GM19455 (cell line): ENCODE data around the gene GALNT14.
"Not testable (repeated sequence)": the region's sequence is repeated elsewhere in the genome, so short reads cannot be mapped to it uniquely, and the experiment has no call there.

Experiments used
- ATAC-seq: cut with Tn5 transposase; IDR thresholded peaks from one replicate; pipeline ENCODE4 v1.9.1; 2021; ENCODE audit not compliant: unreplicated experiment

Gene GALNT14

DNA sequence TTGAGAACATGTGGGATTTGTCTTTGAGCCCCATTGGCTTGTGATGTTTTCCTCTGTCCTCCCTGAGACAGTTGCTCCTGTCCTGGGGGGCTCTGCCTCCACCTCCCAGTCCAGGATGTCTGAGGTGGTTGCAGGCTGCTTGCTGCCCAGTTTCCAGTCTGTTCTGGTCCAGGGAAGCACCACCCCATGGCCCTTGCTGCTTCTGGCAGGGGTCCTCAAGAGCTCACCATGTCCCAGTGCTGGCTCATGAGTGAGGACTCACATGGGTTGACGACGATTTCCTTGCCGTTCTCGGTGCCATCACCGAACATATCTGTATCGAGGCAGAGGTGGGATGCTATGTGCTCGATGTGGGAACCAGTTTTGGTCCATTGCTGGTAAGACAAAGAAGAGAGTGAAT is 227.6 kb downstream of the GALNT14 start:
- ATAC-seq, result no peak

DNA sequence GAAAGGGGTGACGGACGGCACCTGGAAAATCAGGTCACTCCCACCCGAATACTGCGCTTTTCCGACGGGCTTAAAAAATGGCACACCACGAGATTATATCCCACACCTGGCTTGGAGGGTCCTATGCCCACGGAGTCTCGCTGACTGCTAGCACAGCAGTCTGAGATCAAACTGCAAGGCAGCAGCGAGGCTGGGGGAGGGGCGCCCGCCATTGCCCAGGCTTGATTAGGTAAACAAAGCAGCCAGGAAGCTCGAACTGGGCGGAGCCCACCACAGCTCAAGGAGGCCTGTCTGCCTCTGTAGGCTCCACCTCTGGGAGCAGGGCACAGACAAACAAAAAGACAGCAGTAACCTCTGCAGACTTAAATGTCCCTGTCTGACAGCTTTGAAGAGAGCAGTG is 233.8 kb downstream of the GALNT14 start:
- ATAC-seq, result not testable (repeated sequence)

DNA sequence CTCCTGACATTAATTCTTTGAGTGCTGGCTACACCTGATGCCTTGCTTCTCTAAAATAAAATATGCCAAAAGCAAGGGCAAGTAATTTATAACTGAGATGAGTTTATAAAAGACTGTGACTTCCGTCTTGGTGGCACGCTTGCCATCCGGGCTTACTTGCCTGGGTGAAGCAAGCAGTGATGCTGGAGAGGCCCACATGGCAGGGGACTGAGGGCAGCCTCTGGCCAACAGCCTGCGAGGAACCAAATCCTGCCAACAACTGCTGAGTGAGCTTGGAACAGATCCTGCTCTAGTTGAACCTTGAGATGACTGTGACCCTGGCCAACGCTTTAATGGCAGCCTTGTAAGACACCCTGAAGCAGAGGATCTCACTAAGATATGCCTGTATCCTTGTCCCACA is 234.9 kb downstream of the GALNT14 start:
- ATAC-seq, result no peak

DNA sequence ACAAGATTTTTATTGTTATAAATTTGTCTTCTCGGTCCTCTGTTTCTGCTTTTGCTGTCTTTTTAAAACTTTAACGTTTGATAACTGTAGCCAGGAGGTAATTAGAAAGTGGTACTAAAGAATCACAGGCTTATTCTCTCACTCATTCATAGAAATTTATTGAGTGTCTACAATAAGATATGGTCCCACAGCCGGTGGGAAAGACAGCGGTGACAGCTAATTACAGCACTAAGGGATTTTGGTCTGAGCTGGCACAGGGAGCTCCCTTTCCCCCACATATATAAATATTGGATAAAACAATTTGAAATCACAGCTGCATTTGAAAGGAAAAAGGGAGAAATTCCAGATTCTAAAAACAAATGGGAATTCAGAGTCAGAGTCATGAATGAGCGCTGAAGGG is 237.9 kb downstream of the GALNT14 start:
- ATAC-seq, result no peak

DNA sequence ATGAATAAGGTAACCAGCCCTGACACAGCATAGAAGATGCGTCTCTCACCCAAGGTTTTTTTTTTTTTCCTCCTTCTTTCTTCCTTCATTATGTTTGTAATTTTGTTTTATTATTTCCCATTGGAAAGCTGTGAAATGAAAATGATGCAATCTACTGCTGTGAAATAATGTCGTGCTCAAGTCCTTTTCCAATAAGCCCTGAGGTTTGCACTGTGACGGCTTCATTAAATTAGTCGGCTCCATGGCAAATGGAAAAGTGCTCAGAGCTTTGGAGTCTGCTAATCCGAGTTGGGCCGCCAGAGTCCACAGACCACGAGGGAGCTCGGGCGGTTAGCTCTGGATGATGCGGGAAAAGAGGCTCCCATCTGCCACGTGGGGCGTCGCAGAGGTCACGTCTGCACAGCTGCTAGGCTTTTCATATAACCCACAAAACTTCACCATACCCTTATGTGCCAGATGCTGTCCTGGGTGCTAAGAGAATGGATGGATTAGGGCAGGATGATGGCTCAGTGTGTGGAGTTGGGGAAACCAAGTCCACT is 238.7 kb downstream of the GALNT14 start:
- no peak for ATAC-seq

DNA sequence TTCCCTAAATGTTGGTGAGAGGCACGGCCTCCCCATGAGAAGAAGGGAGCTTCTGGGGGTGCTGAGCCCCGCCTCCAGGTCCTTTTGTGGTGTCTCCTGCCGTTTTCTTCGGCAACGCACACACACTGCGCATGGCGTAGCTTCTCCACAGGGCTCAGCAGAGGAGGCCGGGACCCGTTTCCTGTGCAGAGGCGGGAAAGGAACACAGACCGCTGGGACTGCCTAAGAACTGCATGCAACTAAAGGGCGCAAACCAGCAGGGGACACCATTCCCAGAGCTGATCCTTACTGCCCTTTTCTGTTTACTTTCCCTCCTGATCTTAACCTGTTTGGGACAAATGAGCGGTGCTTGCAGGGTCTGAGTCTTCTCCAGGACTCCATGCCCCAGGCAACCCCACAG is 240.7 kb downstream of the GALNT14 start:
- ATAC-seq, result no peak

DNA sequence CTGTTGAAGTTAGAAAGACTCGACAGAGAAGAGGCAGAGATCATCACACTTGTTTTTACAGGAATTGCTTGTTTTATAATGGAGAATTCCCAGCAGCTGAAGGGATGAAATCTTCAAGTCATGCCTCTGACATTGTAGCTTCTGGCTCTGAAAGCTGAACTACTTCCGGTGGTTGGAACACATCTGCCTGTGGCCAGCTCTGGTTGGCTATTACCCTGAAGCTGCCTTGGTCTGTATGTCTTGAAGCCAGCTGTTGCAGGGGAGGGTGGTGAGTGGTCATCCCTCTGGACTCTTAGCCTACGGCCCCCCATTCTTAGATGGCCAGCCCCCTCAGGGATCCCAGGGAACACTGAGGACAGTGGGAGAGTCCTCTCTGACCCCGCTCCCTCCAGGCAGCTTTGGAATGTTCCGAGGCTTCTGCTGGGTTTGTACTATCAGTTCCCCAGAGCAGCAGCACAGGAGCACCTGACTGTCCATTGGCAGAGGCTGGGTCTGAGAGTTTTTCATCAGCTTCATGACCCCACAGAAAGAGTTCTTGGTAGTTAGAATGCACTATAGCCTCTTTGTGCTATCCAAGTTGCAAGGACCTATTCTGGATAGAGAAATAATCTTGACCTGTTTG is 243.6 kb downstream of the GALNT14 start:
- ATAC-seq, result no peak

DNA sequence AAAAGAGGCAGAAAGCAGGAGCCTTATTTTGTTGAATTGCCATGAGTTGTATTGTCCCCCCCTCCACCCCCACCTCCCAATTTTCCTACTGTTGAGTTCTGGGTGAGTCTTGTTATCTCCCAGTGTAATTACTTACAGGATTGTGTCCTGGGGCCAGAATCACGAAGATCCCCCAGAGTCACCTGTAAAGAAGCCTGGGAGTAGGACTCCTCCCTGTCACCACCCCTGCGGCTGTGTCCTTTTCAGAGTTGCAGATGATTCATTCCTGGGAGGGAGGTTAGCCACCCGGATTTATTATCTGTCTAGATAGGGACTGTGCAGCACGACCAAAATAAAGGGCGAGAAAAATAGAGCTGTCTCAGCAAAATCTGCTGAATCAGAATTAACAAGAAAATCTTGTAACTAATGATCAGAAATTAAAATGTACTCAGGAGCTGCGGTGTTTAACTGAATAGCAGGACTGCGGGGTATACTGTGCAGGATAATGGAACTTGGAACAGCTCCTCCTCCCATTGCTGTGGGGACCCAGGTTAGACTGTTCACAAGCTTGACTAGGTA is 249.3 kb downstream of the GALNT14 start:
- no peak for ATAC-seq

DNA sequence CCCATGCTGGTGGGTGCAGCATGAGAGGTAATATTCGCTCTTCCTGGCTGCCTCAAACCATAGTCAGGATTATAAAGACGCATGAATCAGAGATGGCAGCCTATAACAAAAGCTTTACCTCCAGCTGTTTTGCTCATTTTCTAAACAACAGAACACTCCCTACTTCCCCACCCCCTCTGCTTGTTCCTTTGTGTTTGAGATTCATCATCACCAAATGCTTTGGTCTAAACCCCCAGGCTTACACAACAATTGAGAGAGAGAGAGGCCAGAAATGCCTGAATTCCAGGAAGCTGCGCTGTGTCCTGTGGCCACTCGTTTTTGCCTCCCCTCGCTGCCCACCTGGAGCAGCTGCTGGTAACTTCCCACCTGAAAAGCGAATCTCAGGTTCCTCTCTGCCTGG is 252.2 kb downstream of the GALNT14 start:
- no peak for ATAC-seq

DNA sequence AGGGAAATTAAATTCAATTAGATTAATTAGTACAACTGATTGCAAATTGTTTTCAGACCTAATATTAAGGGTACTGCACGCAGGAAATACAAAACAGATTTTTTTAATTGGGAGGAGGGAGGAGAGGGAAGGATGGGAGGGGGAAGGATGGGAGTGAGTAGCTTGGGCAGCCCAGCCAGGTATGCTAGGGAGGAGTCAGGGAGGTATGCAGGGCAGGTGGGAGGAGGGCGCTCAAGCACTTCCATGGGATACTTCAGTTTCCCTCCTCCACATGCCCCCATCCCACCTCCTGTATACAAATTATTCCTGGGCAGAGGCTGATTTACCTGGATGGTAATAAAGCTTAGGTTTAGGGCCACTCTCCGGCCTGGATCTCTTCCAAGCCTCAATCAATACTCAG is 254.4 kb downstream of the GALNT14 start:
- ATAC-seq, result no peak

DNA sequence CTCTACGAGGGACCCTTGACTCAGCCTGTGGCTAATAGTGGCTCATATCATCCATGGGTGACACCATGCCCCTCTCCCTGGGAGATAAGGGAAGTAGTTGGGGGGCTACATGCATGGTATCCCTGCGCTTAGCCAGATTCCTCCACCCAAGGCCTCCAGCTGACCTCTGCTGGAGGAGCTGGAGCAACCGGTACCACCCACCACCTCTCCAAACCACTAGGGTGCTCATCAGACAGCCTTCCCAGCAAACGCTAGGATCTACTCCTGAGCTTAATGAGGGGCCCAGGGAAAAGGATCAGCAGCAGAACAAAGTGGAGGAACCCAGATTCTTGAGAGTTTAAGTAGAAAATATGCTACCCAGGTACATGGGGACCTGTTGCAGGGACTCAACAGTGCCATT is 255.1 kb downstream of the GALNT14 start:
- ATAC-seq, result no peak

DNA sequence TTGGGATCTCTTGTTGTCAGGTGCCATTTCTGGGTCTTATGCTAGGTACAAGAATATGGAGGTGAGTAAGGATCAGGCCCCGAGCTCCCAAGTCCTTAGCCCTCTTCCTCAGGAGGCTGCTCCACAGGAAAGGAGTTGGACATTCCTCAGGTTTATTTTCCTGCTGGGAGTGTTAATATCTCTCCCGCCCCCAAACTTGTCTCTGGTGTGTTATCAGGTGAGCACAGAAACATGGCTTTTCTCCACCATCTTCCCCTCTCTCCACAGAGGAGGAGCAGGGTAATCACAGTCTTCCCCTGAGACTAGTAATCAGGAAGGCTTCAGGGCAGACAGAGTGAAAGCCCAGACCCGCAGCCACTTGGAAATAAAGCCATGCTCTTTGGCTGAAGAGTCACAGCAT is 257.7 kb downstream of the GALNT14 start:
- ATAC-seq, result no peak

DNA sequence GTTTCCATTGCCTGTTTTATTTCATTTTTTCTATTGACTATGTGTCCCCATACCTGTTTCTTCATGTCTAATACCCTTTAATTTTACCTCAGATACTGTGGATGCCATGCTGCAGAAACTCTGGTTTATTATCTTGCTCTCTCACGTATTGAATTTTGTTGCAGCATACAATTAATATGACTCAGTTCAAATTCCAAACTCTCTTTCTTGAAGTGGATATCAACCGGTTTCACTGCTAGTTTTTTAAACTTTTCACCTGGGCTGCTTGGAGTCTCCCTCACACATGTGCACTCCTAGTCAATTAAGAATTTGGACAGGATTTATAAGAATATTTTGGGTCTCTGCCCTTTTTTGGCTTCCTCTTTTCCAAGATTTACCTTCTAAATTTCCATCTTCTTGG is 260.4 kb downstream of the GALNT14 start:
- ATAC-seq, result no peak

DNA sequence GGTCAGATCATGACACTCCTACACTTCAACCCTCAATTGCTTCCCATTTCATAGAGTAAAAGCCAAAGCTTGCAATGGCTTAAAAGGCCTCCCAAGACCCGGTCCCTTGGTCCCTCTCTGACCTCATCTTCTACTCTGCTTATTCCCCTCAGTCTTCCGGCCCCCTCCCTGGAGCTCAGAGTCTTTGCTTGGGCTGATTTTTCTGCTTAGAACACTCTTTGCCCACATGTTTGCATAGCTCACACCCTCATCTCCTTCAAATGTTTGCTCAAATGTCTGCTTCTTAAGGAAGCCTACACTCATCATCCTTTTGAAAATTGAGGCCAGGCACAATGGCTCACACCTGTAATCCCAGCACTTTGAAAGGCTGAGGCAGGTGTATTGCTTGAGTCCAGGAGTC is 265.4 kb downstream of the GALNT14 start:
- ATAC-seq, result no peak

DNA sequence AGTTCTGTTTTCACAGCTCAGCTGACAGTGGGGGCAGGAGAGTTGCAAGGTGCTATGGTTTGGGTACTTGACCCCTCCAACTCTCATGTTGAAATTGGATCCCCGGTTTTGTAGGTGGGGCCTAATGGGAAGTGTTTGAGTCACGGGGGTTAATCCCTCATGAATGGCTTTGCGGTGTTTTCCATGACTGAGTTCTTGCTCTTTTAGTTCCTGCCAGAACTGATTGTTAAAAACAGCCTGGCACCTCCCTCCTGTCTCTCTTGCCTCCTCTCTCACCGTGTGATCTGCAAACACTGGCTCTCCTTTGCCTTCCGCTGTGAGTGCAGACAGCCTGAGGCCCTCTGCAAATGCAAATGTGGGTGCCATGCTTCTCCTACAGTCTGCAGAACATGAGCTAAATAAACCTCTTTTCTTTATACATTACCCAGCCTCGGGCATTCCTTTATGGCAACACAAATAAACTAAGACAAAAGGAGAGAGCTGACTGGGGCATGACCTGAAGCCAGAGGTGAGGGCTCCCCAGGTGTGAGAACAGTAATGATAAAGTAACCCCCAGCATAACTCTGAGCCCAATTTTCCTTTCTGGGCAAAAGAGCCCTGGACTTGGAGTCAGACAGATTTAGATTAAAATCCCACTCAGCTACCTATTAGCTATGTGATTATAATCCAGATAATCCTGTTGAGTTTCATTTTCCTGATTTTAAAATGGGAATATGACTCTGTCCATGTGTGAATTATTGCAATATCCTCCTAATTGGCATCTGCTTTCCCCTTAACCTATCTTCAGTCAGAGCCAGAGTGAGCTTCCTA is 266.1 kb downstream of the GALNT14 start:
- no peak for ATAC-seq

DNA sequence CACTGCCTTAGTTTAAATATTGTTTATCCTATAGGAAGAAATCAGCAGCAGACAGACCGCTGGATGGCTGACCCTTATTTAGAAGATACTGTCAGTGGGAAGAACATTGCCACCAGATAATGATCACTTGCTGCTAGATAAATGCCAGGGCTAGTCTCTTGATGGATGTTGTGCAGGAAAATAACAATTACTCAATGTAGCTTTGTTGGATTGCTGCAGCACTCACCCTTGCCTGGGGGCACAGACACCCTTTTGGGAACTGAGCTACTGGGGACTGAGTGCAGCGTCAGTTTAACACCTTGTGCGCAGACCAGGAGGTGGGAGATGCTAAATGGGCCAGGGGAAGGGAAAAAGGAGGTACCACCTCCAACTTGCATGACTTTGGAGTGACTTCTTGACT is 266.8 kb downstream of the GALNT14 start:
- no peak for ATAC-seq

DNA sequence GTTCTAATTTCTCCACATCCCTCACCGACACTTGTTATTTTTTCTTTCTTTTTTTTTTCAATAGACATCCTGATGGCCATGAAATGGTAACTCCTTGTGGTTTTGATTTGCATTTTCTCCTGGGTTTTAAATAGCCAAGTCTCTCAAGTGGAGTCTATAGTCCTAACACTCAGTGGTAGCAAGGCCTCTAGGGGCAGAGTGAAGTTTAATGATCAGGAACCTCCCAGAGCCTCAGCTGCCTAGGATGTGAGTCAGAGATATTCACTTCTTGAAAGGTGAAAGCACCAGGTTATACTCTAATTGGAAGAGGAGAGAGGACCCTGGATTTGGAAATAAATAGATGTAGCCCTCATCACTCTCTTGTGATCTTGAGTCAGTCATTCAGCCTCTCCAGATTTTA is 268.3 kb downstream of the GALNT14 start:
- no peak for ATAC-seq

DNA sequence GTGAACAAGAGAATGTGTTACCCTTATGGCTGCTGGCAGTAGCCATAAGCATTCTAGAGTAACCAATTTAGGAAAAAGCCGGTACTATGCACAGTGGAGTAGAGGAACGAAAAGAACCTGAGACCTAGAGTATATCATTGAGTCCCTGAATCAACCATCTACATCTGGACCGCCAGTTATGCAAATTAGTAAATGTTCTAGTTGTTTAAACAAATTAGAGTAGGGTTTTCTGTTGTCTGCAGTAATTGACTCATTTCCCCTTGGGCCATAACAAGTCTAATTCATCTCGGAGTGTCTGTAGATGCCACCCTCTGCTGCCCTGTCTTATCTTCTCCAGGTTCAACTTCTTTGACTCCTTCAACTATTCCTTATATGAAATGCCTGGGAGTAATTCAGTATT is 270.9 kb downstream of the GALNT14 start:
- ATAC-seq, result no peak

DNA sequence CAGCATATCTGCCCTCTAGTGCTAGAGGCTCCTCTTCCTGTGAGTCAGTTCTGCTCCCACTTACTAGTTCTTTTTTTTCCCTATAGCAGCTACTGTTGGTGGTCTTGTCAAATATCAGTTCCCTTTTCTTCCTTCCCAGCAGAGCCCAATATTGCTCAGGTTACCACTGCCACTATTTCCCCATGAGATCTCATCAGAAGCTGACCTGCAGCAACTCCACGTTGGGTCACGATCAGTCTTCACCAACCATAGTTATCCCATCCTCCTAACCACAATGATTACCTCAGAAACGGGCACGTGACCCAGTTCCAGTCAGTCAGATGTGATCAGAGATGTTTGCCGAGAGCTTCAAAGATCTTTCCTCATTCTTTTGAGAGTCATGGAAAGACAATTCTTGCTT is 271.3 kb downstream of the GALNT14 start:
- ATAC-seq, result no peak

DNA sequence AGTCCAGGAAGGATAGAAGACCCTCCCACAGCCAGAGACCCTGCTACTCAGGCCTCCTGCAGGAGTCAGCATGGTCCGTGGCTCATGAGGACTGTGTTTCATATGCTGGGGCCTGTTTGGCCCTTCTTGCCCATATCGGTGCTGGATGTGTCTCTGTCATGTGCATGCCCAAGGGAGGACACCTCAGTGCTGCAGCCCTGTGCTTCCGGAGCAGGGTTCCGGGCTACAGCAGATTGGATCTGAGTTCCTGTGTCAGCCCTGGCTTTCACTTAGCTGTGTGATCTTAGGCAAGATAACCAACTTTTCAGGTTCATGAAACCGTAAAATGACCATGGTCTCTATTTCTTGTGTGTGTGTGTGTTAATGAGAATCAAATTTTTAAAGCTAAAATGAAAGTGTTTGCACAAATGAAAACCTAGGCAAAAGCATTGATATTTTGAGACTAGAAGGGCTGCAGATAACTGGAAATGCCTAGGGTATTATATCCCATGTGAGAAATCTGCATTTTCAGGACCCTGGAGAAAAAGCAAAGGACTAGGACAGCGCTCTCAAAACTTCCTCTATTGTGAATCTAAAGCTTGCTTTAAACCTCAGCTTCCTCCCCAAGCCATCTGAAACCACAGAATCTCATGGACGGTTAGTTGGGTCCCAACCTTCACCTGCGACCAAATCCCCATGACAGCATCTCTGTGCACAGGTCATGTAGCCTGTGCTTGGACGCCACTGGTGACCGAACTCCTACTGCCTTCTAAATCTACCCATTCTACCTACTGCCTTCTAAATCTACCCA is 272.2 kb downstream of the GALNT14 start:
- ATAC-seq, result no peak

DNA sequence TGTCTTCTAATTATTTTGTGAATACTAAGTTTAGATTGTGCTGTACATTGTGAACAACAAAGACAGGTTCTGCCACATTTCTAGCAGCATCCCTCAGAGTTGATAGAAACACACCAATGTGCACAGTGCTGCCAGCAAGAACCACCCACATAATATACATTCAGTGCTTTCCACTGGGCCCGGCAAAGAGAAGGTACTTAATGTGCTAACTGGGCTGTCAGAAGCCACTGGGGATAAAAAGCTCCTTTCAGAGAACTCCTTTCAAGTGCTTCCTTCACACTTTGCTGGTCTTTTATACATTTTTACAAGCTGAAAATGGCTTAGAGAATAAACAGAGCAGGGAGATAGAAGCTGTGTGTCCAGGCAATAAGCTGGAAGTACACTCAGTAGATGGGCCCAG is 273.0 kb downstream of the GALNT14 start:
- ATAC-seq, result no peak
